Fibroblast of lung (primary cell): ENCODE data around the gene CSNK2A1.

ENCODE experiments used
- CTCF ChIP-seq, 2 donors: IDR thresholded peaks in 1 of 2; conservative IDR thresholded peaks in 1 of 2; 1 replicate in 1 of 2; 2 replicates in 1 of 2; pipeline ENCODE4 v1.5.1; 2011 to 2012; ENCODE audit warnings: low read length in 2 of 2, control low read depth in 1 of 2, inconsistent platforms in 1 of 2, low read depth in 1 of 2, mild to moderate bottlenecking in 1 of 2
- EZH2 ChIP-seq: IDR thresholded peaks from 2 replicates; pipeline ENCODE4 v1.5.1; 2012; ENCODE audit warnings: low read length, control low read depth, mild to moderate bottlenecking; ENCODE audit errors: missing control alignments

DNA sequence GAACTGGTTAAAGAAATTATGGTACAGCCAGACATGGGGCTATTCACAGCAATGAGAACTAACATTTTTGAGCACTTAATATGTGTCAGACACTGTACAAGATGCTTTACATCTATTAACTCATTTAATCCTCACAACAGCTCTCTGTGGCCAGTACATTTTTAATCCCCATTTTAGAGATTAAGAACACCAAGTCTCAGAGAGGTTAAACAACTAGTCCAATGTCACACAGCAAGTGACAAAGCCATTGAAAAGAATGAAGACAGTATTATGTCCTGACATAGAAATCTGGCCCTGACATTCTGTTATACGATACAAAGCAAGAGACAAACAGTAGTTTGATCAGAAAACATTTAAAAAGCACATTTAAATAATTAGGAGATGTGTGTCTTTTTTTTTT, 3.8 kb upstream of the CSNK2A1 start:
- TF ChIP-seq CTCF (conservative IDR thresholded peaks at IDR 0.05 in 1 of 2, IDR thresholded peaks at IDR 0.05 in 1 of 2; ENCODE audit: low read depth in 1 of 2, low read length in 2 of 2) (no peak), EZH2 (no peak)
